ENCODE measurements around the gene DEFB112.

DNA sequence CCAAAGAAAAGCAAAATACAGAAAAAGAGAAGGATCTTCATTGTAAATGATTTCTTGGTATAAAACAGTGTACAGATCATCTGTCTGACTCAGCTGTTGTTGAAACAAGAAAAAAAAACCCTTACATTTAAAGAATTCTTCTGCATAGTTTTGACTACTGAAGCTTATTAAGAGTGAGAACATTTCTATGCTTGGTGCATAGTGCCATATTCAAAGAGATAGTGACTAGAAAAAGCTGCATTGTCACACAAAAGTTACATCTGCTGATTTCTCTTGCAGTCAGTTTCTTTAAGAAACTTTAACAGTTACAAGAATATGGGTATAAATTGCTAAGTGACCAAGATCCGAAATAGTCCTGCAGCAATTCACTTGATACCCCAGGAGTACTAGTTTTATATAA, at the start of gene DEFB112:
- TF ChIP-seq, protein P1, sequence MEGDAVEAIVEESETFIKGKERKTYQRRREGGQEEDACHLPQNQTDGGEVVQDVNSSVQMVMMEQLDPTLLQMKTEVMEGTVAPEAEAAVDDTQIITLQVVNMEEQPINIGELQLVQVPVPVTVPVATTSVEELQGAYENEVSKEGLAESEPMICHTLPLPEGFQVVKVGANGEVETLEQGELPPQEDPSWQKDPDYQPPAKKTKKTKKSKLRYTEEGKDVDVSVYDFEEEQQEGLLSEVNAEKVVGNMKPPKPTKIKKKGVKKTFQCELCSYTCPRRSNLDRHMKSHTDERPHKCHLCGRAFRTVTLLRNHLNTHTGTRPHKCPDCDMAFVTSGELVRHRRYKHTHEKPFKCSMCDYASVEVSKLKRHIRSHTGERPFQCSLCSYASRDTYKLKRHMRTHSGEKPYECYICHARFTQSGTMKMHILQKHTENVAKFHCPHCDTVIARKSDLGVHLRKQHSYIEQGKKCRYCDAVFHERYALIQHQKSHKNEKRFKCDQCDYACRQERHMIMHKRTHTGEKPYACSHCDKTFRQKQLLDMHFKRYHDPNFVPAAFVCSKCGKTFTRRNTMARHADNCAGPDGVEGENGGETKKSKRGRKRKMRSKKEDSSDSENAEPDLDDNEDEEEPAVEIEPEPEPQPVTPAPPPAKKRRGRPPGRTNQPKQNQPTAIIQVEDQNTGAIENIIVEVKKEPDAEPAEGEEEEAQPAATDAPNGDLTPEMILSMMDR (conservative IDR thresholded peaks at IDR 0.05 in 1 of 2, IDR thresholded peaks at IDR 0.05 in 1 of 2; ENCODE audit: extremely low read depth in 1 of 2, insufficient read depth in 1 of 2, low read depth in 1 of 2, low read length in 2 of 2): no peak
- TF ChIP-seq EZH2 (IDR thresholded peaks at IDR 0.05; ENCODE audit: borderline replicate concordance, low read length): no peak

Measured in mammary epithelial cell (primary cell).